C1 segment of cervical spinal cord (tissue), 14 donors: ENCODE measurements around the gene ERGIC2.
"Not testable (repeated sequence)": the region's sequence is repeated elsewhere in the genome, so short reads cannot be mapped to it uniquely, and the experiment has no call there.

Experiments used
- DNase-seq, 14 donors: peaks; one replicate each; lab custom pipeline; 2025; lab: John Stamatoyannopoulos, UW

The ERGIC2 gene

DNA sequence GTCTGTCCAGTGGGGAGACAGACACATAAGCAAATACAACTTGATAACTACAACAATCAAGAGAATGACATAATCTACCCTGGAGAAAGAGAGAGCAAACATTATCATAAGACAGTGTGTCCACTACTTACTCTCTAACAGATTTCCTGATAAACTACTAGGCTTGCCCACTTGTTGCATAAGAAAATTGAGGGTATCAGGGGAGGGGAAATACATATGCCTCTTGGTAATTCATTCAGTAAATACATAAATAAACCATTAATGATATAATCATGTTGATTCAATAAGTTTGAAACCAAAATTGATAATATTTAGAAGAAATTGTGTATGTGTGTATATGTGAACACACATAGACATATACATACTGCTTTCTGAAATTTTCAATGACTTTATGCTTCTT lies 76.6 kb downstream of the ERGIC2 start:
- no peak for DNase-seq

DNA sequence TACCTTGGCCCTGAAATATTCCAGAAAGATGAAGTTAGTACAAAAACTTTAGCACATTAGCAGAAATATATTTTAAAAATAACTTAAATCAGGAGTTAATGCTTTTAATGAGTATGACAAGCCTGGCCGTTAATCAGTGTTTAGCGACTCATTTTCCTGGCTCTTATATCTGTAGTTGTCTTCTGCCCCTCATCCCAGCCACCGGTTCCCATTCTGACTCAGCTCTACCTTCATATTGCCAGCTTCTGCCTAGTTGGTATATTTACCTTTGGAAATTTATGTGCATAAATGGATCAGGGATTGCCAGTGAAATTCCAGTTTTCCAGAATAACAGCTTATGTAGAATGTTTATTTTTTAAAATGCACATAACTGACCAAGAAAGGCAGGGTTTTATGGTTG lies 79.9 kb downstream of the ERGIC2 start:
- DNase-seq, result no peak

DNA sequence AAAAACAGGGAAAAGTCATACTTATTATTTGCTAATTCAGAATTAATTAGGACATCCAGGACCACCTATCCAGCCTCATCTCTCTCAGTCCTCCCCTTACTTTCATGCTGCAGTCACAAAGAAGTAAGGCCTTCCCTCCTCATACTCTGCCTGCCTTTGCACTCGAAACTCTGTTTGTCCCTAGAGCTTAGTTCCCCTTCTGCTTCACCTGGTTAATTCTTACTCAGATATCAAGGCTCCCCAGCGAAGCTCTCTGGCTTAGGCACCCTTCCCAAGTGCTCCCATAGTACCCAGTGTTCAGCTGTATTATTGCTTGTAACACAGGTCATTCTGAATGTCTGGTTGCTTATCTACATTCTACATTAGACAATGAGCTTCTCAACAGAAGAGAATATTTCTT lies 81.3 kb downstream of the ERGIC2 start:
- no peak for DNase-seq

DNA sequence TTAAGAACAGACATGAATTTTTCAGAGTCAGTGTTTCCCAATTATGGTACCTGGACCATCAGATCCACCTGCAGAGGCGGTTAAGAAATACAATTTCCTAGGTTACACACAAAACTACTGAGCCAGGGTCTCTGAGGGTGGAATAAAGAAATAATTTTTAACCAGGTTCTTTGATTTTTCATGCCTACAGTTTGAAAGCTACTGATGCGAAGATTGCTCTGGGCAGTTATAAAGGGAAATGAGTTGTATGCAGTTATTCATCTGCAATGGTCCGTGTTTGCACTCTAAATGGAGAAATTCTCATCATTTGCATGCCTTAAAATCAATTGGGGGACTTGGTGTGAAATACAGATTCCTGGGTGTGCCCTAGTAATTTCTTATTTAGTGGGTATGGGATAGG lies 89.7 kb downstream of the ERGIC2 start:
- DNase-seq, result no peak

DNA sequence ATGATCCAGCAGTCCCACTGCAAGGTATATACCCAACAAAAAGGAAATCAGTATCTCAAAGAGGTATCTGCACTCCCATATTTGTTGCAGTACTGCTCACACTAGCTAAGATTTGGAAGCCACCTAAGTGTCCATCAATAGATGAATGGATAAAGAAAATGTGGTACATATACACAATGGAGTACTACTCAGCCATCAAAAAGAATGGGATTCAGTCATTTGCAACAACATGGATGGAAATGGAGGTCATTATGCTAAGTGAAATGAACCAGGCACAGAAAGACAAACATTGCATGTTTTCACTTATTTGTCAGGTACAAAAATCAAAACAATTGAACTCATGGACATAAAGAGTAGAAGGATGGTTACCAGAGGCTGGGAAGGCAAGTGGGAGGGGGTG lies 90.5 kb downstream of the ERGIC2 start:
- DNase-seq, result not testable (repeated sequence)

DNA sequence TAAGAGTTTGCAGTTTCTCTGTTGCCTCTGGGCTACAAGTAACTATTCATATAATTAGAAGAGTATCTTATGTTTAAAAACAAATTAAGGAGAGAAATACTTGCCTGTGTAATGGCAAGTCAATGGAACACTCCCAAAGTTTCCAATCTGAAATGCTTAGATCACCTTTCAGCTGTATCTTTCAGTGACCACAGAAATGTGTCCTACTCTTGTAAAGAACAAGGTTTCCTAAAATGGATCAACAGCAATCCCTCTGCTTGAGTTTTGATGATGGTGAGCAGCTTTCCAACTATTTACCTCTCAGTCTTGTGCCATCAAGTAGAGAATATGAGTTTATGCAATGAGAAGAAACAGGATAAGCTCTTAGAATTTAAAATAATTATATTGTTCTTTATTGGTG lies 92.9 kb downstream of the ERGIC2 start:
- DNase-seq, result no peak

DNA sequence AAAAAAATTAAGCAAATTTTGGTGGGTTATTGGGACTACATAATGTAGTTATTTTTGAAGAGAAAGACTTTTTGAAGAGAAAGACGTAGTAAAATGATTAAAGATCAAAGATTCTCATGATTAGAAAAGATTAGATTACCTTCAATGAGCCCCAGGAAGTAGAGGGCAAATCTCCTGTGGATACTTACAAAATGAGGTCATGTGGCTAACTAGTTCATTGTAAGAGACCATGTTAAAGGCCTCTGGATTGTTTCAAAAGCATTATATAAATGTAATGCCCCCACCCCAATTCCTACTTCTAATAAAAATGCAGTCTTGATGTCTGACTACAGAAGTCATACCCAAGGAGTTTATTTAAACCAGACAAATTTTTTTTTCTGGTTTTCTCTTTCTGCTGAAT lies 93.3 kb downstream of the ERGIC2 start:
- DNase-seq, result no peak
